ENCODE measurements around the gene CGAS.
"Not testable (repeated sequence)": the region's sequence is repeated elsewhere in the genome, so short reads cannot be mapped to it uniquely, and the experiment has no call there.

The CGAS gene

GRCh38 chr6:73452107-73452461 is at the start of gene CGAS:
Gene CGAS (minus strand): TSS chr6:73452297. CDS start chr6:73452181, 116 bp downstream.
- no peak for DNase-seq

DNA sequence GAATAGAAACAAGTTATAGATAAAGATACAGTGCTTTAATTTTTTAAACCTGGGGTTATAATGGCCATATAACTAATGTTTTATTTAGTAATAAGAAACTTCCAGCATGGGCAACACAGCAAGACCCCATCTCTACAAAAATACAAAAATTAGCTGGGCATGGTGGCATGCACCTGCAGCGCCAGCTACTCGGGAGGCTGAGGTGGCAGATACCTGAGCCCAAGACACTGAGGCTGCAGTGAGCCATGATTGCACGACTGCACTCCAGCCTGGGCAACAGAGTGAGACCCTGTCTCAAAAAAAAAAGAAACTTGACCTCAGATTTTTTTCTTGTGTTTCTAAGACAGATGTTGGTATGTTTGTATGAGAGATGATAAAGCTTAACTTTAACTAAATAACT is 45.8 kb upstream of the CGAS start:
- DNase-seq, result no peak

DNA sequence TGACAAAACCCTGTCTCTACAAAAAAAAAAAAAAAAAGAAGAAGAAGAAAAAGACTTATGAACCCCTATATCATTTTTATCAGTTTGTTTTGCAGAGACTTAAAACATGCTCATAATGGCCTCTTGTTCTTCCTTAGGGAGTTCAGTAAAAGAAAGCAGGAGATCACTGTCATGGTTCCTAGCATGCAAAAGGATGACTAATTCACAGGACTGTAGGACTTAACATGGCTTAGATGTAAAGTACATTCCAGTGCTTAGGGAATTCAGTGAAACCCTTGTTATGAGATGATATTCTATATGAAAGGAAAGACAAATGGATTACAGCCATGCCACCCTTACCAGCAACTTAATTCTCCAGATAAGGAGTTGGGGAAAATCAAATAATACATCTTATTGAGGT is 39.3 kb upstream of the CGAS start:
- DNase-seq, result no peak

- DNase-seq, result no peak
Measured at GRCh38 chr6:73487473-73487872, 35.4 kb upstream of the CGAS start.

- DNase-seq, result no peak
Measured at GRCh38 chr6:73484438-73484837, 32.3 kb upstream of the CGAS start.

DNA sequence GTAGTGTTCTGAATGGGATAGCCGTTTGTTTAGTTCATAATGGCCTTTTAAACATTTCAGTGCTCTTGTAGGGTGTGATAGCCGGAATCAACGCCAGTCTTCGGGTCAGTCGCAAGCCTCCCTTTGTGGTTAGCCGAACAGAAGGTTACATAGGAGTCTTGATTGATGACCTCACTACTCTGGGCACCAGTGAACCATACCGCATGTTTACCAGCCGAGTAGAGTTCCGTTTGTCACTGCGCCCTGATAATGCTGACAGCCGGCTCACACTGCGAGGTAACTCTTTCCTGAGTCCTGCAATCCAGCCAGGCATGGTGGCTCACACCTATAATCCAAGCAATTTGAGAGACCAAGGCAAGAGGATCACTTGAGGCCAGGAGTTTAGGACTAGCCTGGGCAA is 29.9 kb upstream of the CGAS start:
- no peak for DNase-seq

- DNase-seq, result no peak
Measured at GRCh38 chr6:73477407-73477806, 25.3 kb upstream of the CGAS start.

GRCh38 chr6:73476723-73477122 is 24.6 kb upstream of the CGAS start:
- DNase-seq, result no peak

- no peak for DNase-seq
Measured at GRCh38 chr6:73471686-73472290, 19.7 kb upstream of the CGAS start.

- DNase-seq, result peak; percentile 84 to 90
Measured at GRCh38 chr6:73461537-73462350, 9.6 kb upstream of the CGAS start, which contains the start of gene MTO1. Gene MTO1 (plus strand): TSS chr6:73461737. CDS start chr6:73461855, 118 bp downstream.

DNA sequence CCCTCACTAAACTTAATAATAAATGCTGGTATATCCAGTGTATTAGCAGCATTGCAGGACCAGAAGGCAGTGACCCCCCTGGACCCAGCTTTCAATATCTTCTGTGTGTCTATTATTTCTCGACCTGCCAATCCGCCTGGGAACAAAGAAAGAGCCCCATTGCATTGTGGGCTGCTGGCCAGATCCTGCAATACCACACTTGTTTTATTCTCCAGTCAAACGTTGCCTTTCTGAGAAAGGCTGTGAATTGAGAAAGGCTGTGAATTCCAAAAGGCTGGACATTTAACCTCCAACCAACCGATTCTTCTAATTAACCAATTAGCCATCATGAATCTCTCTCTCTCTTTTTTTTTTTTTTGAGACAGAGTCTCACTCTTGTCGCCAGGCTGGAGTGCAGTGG is 8.0 kb upstream of the CGAS start:
- no peak for DNase-seq

DNA sequence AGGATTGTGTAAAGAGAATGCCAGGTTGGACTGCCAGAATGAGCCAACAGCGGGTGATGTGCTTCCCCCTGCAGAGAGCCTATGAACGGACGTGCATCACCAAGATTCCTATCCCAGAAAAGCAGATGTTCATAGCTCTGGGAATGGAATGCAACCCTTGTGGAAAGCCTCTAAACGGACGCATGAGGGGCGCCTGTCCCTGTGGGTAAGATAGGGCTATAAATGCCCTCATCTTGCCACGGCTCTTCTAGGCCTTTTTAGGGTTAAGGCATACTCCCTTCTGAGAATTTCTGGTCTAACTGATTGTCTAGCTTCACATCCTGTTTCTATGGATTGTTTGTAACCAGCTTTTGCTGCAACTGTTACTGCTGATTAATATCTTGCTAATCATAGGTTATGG is 7.4 kb upstream of the CGAS start:
- DNase-seq, result not testable (repeated sequence)

- DNase-seq, result no peak
Measured at GRCh38 chr6:73455865-73456629, 4.0 kb upstream of the CGAS start.

DNA sequence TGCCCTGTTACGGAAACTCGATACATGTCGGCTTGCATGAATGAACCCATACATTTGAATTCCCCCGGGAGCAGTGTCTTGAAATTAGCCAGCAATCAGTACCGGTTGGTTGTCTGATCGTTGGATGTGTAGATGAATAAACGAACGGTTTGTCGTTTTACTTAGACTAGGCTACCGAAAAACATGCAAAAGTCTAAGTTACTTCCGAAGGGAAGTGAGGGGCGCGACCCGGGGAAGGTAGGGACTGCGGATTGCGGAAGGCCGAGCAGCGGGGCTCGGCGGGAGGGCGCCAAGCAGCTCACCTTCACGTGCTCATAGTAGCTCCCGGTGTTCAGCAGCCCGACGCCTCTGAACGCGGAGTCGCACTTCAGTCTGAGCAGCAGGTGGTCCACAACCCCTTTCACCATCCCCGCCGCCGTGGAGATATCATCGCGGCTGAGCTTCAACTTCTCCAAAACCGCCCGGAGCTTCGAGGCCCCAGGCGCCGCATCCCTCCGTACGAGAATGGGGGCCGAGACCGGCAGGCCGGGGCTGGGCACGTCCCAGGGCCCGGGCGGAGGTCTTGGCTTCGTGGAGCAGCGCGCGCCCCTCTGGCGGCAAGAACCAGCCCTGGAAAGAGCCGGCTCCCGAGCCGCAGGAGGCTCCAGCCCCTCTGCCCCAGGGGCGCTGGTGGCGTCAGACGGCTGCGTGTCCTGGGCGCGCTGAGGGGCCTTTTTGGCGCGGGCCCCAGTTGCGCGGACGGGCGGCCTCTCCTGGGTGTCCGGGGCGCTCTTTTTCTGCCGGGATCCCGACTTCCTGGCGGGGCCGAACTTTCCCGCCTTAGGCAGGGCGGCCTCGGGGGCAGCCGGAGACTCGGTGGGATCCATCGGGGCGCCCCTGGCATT is 632 bp downstream of the CGAS start:
- DNase-seq, result no peak

DNA sequence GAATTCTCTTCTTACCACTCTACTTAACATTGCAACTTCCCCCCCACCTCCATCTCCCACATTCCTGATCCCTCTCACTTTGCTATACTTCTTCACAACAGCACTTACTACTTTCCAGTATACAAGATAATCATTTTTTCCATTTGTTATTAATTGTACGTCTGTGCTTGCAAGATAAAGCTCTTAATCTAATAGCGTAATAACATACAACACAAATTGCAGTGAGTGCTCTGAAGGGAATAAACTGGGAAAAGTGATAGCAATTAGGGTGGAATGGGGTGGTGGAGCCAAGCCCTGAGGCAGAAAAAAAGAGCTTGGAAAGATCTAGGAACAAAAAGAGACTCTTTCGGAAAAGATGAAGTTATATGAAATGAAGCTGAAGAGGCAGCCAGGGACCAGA is 8.5 kb downstream of the CGAS start:
- no peak for DNase-seq

DNA sequence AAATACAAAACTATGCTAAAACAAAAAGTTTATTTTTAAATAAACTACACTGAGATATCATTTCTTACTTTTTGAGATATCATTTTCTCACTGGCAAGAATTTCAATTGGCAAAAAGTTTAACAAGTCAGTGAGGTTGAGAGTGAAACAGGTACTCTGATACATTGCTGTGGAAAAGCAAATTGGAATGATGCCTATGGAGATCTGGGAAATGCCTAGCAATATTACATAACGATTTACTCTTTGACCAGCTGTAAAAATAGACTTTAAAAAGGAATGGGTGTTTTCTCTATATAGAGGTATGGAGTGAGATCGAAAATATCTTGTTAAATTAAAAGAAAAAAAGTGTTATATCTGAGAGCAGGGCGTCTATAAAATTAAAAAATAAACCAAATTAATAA is 16.9 kb downstream of the CGAS start:
- DNase-seq, result no peak

DNA sequence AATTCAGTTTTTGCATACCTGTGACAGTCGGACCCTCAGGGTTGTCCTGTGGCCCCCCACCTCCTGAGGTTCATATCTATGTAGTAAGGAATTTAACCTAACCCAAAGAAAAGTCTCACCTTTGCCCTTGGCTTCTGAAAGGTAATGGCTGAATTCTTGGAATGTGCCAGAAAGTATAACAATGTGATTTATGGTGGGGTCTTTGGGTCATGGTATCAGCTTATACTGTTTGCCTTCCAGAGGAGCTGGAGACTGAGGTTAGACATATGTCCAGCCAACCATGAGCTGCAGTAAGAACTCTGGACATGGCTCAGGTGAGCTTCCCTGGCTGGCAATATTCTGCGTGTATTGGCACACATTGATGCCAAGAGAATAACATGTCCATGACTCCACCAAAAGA is 30.6 kb downstream of the CGAS start:
- no peak for DNase-seq

DNA sequence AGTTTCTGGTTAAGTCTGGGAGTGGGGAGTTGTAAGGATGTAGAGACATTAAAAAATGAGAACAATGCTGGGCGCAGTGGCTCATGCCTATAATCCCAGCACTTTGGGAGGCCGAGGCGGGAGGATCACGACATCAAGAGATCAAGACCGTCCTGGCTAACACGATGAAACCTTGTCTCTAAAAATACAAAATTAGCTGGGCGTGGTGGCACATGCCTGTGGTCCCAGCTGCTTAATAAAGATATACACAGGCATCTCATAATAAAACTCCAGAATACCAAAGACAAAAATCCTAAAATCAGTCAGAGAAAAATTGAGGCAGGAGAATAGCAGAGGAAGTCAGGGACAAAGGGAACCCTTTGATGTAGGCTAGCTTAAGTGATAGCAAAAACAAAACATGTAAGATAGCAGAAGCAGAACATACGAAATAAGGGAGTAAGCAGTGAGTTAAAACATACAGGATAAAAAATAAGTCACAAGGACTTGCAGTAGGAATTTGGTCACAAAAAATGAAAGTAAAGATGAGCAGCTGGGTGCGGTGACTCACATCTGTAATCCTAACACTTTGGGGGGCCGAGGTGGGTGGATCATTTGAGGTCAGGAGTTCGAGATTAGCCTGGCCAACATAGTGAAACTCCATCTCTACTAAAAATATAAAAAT is 33.9 kb downstream of the CGAS start:
- DNase-seq, result no peak

DNA sequence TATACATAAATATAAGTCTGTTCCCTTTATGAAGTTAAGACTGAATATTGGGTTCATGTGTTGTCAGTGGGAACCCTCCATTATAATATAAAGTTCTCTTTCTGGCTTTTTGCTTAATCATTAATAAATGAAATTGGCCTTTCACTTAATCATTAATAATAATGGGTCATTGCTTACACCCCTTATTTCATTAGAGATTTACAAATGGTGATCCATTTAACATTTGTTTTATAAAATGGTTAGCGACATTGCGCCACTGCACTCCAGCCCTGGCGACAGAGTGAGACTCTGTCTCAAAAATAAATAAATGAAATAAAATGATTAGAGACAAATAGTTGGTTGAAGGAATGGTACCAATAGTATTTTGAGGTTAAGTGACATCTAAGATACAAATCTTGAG is 39.0 kb downstream of the CGAS start:
- DNase-seq, result no peak

GRCh38 chr6:73409395-73409794 is 42.7 kb downstream of the CGAS start:
- DNase-seq, result no peak

DNA sequence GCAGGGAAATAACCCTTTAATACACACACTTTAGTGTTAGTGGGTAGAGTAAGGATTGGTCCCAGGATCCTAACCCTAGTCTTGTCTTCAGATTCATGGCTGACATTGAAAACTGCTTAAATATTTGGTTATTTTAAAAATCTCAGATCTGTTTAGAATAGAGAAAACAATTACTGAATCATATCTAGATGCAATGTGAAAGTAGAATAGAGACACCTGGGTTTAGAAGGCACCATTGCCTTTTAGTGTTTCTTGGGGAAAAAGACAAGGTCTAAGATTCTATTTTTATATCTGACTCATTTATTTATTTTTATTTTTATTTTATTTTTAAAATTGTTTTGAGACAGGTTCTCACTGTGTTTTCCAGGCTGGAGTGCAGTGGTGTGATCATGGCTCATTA is 51.4 kb downstream of the CGAS start:
- no peak for DNase-seq

GRCh38 chr6:73395875-73396274 is 56.2 kb downstream of the CGAS start:
- no peak for DNase-seq

Measured in NCI-H2081 (cell line).